K562 (cell line): ENCODE data around the gene MBD6. TPM values are rescaled to one million over a fixed set of nuclear protein-coding genes. Genes with fewer than 3 reads are reported as not detected.

Source experiments
- ATF7 ChIP-seq: fragments of 450-650 bp; IDR thresholded peaks from 2 replicates; pipeline ENCODE4 v1.7.1; 2014; ENCODE audit warnings: mild to moderate bottlenecking, moderate library complexity
- KAT7 ChIP-seq: sonication (generic); formaldehyde crosslinking; IDR thresholded peaks from 2 replicates; pipeline ENCODE4 v1.8.0; 2022; ENCODE audit warnings: missing genetic modification reagents, mild to moderate bottlenecking, borderline replicate concordance
- KDM2B ChIP-seq: fragments of 250-450 bp; sonication (Bioruptor Pico); IDR thresholded peaks from 2 replicates; pipeline ENCODE4 v1.8.0; 2021; ENCODE audit warnings: mild to moderate bottlenecking, moderate library complexity
- MAZ ChIP-seq, 2 experiments: fragments of 450-650 bp in 1 of 2; sonication (generic) in 1 of 2; formaldehyde crosslinking; IDR thresholded peaks in 1 of 2; conservative IDR thresholded peaks in 1 of 2; 2 replicates each; pipeline versions ENCODE4 v1.4.0 to v1.5.0; 2020; ENCODE audit warnings: mild to moderate bottlenecking in 1 of 2, missing genetic modification reagents in 1 of 2
- MEIS2 ChIP-seq: fragments of 450-650 bp; IDR thresholded peaks from 2 replicates; pipeline ENCODE4 v1.6.1; 2014; ENCODE audit warnings: mild to moderate bottlenecking; ENCODE audit not compliant: partially characterized antibody
- MTA3 ChIP-seq: fragments of 450-650 bp; formaldehyde crosslinking; IDR thresholded peaks from 2 replicates; pipeline ENCODE4 v1.6.1; 2017; ENCODE audit warnings: mild to moderate bottlenecking, borderline replicate concordance
- MYC ChIP-seq, 2 experiments: fragments of 250-450 bp in 1 of 2; sonication (Bioruptor Pico) in 1 of 2; IDR thresholded peaks; 2 replicates each; pipeline versions ENCODE4 v1.5.1 to v1.6.1; 2012 to 2021; ENCODE audit warnings: low read depth in 2 of 2, borderline replicate concordance in 1 of 2, improper control_type of control experiment in 1 of 2, low read length in 1 of 2, mild to moderate bottlenecking in 1 of 2, moderate library complexity in 1 of 2
- PPARD ChIP-seq: fragments of 250-450 bp; sonication (Bioruptor Pico); IDR thresholded peaks from 2 replicates; pipeline ENCODE4 v1.8.0; 2022; ENCODE audit warnings: inconsistent platforms, mild to moderate bottlenecking, moderate library complexity
- RB1 ChIP-seq: fragments of 450-650 bp; IDR thresholded peaks from 2 replicates; pipeline ENCODE4 v1.6.1; 2017; ENCODE audit warnings: low read depth, mild to moderate bottlenecking
- SMARCA4 ChIP-seq: fragments of 450-650 bp; IDR thresholded peaks from 2 replicates; pipeline ENCODE4 v1.6.1; 2016
- TAF1 ChIP-seq: IDR thresholded peaks from 2 replicates; pipeline ENCODE4 v1.6.1; 2011; ENCODE audit warnings: mild to moderate bottlenecking, low read length, moderate library complexity; ENCODE audit not compliant: insufficient read depth, control insufficient read depth, severe bottlenecking; ENCODE audit errors: extremely low read depth
- TGIF2 ChIP-seq: sonication (generic); formaldehyde crosslinking; IDR thresholded peaks from 2 replicates; pipeline ENCODE4 v1.8.1; 2022; ENCODE audit warnings: mild to moderate bottlenecking, missing genetic modification reagents, moderate library complexity
- ZBED1 ChIP-seq: IDR thresholded peaks from 2 replicates; pipeline ENCODE4 v1.6.1; 2014
- ZNF436 ChIP-seq: fragments of 250-450, 450-650 bp; sonication (Bioruptor Pico); formaldehyde crosslinking; IDR thresholded peaks from 2 replicates; pipeline ENCODE4 v1.7.0; 2020; ENCODE audit warnings: mild to moderate bottlenecking
- ZNF707 ChIP-seq: fragments of 250-450 bp; sonication (Bioruptor Pico); conservative IDR thresholded peaks from 2 replicates; pipeline ENCODE4 v1.8.0; 2022; ENCODE audit warnings: inconsistent platforms, mild to moderate bottlenecking, moderate library complexity
- ZNF76 ChIP-seq: fragments of 250-450 bp; sonication (Bioruptor Pico); IDR thresholded peaks from 2 replicates; pipeline ENCODE4 v1.4.0; 2020; ENCODE audit warnings: mild to moderate bottlenecking, moderate library complexity, borderline replicate concordance
- ZNF830 ChIP-seq: fragments of 250-450 bp; sonication (Bioruptor Pico); IDR thresholded peaks from 2 replicates; pipeline ENCODE4 v1.5.0; 2021; ENCODE audit warnings: mild to moderate bottlenecking
- polyA plus RNA-seq, 8 experiments: library from polyadenylated mRNA; depleted of rRNA in 4 of 8; stranded (reverse) in 5 of 8; unstranded in 3 of 8; fragments of >200 nt; fragmentation: Nextera tagmentation in 2 of 8; fragmentation: Illumina TruSeq in 1 of 8; extraction: Ambion mirVana in 2 of 8; extraction: Trizol in 1 of 8; gene quantifications; 2 replicates each; pipeline versions ENCODE4 v1.2.1 to v1.2.3, GENCODE V29; 2011 to 2014; ENCODE audit warnings: inconsistent platforms in 1 of 8, missing spikeins in 1 of 8
- total RNA-seq, 7 experiments: library from RNA; depleted of rRNA in 6 of 7; stranded (reverse); fragments of >200 nt in 6 of 7; fragmentation: Illumina TruSeq in 2 of 7; extraction: Trizol in 2 of 7; gene quantifications; 2 replicates each; pipeline versions ENCODE4 v1.2.1 to v1.2.3, GENCODE V29; 2011 to 2021; ENCODE audit warnings: low replicate concordance in 1 of 7
- TF ChIP-seq, protein P1 (sequence below): fragments of 250-450 bp; sonication (Bioruptor Pico); IDR thresholded peaks from 2 replicates; pipeline ENCODE4 v1.5.1; 2021; ENCODE audit warnings: mild to moderate bottlenecking
- TF ChIP-seq, protein P2 (sequence below): fragments of 250-450 bp; sonication (Bioruptor Pico); IDR thresholded peaks from 2 replicates; pipeline ENCODE4 v1.9.0; 2021; ENCODE audit warnings: mild to moderate bottlenecking, inconsistent platforms
- TF ChIP-seq, protein P3 (sequence below), 2 experiments: fragments of 250-450 bp in 1 of 2; fragments of 450-650 bp in 1 of 2; sonication (Bioruptor Pico) in 1 of 2; IDR thresholded peaks; 2 replicates each; pipeline versions ENCODE4 v1.6.1 to v1.8.0; 2016 to 2021; ENCODE audit warnings: mild to moderate bottlenecking in 2 of 2, moderate library complexity in 2 of 2, missing compliant biosample characterization in 1 of 2, missing genetic modification characterization in 1 of 2
- TF ChIP-seq, protein P4 (sequence below), 3 experiments: IDR thresholded peaks in 2 of 3; conservative IDR thresholded peaks in 1 of 3; 2 replicates each; pipeline ENCODE4 v1.5.1; 2011 to 2012; ENCODE audit warnings: low read length in 3 of 3, mild to moderate bottlenecking in 3 of 3, control low read depth in 2 of 3, improper control_type of control experiment in 1 of 3, inconsistent platforms in 1 of 3, low read depth in 1 of 3, mixed read lengths in 1 of 3, moderate library complexity in 1 of 3; ENCODE audit not compliant: insufficient read depth in 2 of 3

Gene MBD6
- total and polyA plus RNA-seq, 9 of the 15 experiments (the other 6 are each of a cell fraction or from before 2014, with no cell fraction given) = 2.0 to 54.8 (median 3.8) TPM

DNA sequence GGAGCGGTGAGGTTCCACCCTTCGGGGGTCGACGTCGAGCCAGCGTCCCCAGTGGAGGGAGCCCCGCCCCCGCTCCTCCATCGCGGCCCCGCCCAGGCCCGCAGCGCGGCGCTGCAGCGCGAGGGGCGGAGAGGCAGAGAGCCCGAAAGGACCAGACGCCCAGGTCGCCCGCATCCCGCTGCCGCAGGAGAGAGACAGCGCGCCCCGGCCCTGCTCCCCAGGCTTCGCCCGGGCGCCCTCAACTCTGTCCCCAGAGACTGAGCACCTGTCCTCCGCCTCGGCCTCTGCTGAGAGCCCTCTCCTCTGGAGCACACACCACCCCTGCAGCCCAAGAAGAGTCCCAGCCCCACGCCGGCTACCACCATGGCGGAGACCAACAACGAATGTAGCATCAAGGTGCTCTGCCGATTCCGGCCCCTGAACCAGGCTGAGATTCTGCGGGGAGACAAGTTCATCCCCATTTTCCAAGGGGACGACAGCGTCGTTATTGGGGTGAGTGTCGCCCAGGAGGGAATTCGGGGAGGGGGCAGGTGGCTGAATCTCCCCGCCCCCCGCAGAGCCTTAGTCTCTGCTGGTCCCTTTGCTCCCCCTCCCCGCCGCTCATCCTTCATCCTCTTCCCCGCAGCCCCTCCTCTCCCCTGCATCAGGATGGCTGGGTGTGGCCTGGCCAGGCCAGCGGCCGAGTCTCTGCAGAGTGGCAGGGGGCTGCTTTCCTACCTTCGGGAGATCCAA lies 27.5 kb downstream of the MBD6 start, which contains the start of gene KIF5A (continued):
- TF ChIP-seq KDM2B (CRISPR knock-in tag) = 0 out of 2 replicates have a peak, but pooled peaks have one; percentile 68
- TF ChIP-seq ZNF707 = no peak
- TF ChIP-seq, protein P1, sequence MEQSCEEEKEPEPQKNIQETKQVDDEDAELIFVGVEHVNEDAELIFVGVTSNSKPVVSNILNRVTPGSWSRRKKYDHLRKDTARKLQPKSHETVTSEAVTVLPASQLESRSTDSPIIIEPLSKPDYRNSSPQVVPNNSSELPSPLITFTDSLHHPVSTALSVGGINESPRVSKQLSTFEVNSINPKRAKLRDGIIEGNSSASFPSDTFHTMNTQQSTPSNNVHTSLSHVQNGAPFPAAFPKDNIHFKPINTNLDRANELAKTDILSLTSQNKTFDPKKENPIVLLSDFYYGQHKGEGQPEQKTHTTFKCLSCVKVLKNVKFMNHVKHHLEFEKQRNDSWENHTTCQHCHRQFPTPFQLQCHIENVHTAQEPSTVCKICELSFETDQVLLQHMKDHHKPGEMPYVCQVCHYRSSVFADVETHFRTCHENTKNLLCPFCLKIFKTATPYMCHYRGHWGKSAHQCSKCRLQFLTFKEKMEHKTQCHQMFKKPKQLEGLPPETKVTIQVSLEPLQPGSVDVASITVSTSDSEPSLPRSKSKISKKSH (CRISPR knock-in tag) = no peak
- peak; percentile 58; the same call in 1 of the 2 replicates for TF ChIP-seq SMARCA4
- peak; percentile 21; the same call in 1 of the 2 replicates for TF ChIP-seq ATF7
- TF ChIP-seq, protein P2, sequence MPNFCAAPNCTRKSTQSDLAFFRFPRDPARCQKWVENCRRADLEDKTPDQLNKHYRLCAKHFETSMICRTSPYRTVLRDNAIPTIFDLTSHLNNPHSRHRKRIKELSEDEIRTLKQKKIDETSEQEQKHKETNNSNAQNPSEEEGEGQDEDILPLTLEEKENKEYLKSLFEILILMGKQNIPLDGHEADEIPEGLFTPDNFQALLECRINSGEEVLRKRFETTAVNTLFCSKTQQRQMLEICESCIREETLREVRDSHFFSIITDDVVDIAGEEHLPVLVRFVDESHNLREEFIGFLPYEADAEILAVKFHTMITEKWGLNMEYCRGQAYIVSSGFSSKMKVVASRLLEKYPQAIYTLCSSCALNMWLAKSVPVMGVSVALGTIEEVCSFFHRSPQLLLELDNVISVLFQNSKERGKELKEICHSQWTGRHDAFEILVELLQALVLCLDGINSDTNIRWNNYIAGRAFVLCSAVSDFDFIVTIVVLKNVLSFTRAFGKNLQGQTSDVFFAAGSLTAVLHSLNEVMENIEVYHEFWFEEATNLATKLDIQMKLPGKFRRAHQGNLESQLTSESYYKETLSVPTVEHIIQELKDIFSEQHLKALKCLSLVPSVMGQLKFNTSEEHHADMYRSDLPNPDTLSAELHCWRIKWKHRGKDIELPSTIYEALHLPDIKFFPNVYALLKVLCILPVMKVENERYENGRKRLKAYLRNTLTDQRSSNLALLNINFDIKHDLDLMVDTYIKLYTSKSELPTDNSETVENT (CRISPR knock-in tag) = no peak
- TF ChIP-seq KAT7 (CRISPR knock-in tag) = peak; percentile 30; the same call in 1 of the 2 replicates
- peak; percentile 47 for TF ChIP-seq TAF1
- TF ChIP-seq, protein P3, sequence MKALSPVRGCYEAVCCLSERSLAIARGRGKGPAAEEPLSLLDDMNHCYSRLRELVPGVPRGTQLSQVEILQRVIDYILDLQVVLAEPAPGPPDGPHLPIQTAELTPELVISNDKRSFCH (CRISPR knock-in tag; IDR thresholded peaks at IDR 0.05) = no peak
- TF ChIP-seq, protein P3 (tag; IDR thresholded peaks at IDR 0.05) = no peak
- peak; percentile 49; the same call in 1 of the 2 replicates for TF ChIP-seq MTA3
- TF ChIP-seq ZNF830 (CRISPR knock-in tag) = no peak
- TF ChIP-seq ZBED1 = no peak
- peak; percentile 18; the same call in 1 of the 2 replicates for TF ChIP-seq MYC (IDR thresholded peaks at IDR 0.05; ENCODE audit: low read depth, low read length)
- no peak for TF ChIP-seq MYC (CRISPR knock-in tag; IDR thresholded peaks at IDR 0.05; ENCODE audit: borderline replicate concordance, low read depth)
- TF ChIP-seq, protein P4, sequence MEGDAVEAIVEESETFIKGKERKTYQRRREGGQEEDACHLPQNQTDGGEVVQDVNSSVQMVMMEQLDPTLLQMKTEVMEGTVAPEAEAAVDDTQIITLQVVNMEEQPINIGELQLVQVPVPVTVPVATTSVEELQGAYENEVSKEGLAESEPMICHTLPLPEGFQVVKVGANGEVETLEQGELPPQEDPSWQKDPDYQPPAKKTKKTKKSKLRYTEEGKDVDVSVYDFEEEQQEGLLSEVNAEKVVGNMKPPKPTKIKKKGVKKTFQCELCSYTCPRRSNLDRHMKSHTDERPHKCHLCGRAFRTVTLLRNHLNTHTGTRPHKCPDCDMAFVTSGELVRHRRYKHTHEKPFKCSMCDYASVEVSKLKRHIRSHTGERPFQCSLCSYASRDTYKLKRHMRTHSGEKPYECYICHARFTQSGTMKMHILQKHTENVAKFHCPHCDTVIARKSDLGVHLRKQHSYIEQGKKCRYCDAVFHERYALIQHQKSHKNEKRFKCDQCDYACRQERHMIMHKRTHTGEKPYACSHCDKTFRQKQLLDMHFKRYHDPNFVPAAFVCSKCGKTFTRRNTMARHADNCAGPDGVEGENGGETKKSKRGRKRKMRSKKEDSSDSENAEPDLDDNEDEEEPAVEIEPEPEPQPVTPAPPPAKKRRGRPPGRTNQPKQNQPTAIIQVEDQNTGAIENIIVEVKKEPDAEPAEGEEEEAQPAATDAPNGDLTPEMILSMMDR (IDR thresholded peaks at IDR 0.05 in 2 of 3, conservative IDR thresholded peaks at IDR 0.05 in 1 of 3; ENCODE audit: insufficient read depth in 2 of 3, low read depth in 1 of 3, low read length in 3 of 3) = peak in 2 of 3 experiments; percentile 19 to 26; a peak in 1 of 6 replicates
- no peak for TF ChIP-seq ZNF76 (CRISPR knock-in tag)
- TF ChIP-seq MAZ (CRISPR knock-in tag; conservative IDR thresholded peaks at IDR 0.05 in 1 of 2, IDR thresholded peaks at IDR 0.05 in 1 of 2) = peak; percentile 78 to 98
- no peak for TF ChIP-seq TGIF2
- TF ChIP-seq MEIS2 = no peak
- no peak for TF ChIP-seq ZNF436 (CRISPR knock-in tag)
- TF ChIP-seq RB1 = peak; percentile 55; the same call in 1 of the 2 replicates
- no peak for TF ChIP-seq PPARD (CRISPR knock-in tag)
